HG03159 (cell line): Measurements from ENCODE around the gene IGF2R.

Experiments
- ATAC-seq: cut with Tn5 transposase; IDR thresholded peaks from one replicate; pipeline ENCODE4 v1.9.1; 2021; ENCODE audit warnings: mild to moderate bottlenecking, moderate library complexity; ENCODE audit not compliant: unreplicated experiment

IGF2R gene

DNA sequence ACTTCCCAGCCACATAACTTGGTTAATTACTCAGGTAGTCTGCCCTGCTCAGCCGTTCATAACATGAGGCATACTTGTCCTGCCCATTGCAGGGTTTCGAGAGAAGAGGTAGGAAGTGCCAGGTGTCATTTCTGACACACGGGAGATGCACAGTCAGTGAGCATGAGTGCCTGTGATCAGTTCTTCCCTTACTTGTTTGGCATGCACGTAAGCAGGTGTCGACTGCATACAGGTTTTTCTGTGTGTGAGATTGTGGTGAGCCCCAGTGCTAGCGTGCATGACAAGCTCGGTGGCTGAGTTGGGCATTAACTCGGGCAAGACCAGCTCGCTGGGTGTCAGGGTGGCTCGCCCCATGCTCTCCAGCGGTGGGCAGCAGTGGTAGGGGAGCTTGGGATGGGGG lies 101.5 kb downstream of the IGF2R start:
- peak; percentile 36 for ATAC-seq

DNA sequence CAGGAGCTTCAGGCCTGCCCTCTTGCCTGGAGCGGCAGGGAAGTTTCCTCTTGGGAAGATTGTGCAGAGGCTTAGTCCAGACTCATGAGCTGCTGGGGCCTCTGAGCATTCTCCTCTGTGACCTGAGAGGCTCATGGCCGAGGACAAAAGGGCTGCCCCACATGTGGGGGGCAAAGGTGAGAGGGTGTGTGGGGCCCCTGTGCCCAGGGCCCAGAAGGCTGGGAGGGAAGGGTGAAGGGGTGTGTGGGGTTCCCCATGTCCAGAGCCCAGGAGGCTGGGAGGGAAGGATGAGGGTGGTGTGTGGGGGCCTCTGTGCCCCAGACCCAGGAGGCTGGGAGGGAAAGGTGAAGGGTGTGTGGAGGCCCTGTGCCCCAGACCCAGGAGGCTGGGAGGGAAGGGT lies 101.9 kb downstream of the IGF2R start:
- ATAC-seq, result no peak

DNA sequence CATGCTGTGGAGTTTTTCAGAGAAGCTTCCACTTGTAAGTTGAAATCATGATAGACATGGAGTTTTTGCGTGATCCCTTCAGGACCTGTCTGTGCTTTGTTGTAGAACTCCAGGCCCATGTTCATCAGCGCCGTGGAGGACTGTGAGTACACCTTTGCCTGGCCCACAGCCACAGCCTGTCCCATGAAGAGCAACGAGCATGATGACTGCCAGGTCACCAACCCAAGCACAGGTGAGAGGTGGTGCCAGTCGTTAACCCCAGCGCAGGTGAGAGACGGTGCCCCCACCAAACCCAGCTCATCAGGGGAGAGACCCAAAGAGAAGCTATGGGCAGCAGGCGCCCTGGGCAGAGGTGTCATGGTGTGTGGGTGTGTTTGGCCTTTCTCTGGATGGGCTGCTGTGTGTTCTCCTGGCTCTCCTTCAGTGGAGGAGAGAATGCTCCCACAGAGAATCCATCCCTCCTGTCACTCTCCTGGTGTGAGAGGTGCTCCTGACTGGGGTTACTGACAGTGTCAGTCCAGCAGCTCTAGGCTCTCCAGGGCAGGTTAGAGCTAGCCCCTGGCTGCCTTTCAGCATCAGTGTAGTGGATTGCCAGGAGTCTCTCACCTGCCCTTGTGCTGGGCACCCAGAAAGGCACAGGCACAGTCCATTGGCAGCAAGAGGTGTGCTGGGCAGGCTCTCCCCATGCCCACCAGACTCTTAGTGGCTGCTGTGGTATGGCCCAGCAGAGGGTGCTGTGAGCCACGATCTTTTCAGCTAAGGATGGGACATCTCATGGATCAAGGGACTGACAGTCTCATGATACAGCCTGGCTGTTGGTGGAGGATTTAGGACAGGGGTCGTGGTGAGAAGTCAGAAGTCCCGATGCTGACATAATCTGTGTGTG lies 103.2 kb downstream of the IGF2R start:
- no peak for ATAC-seq

DNA sequence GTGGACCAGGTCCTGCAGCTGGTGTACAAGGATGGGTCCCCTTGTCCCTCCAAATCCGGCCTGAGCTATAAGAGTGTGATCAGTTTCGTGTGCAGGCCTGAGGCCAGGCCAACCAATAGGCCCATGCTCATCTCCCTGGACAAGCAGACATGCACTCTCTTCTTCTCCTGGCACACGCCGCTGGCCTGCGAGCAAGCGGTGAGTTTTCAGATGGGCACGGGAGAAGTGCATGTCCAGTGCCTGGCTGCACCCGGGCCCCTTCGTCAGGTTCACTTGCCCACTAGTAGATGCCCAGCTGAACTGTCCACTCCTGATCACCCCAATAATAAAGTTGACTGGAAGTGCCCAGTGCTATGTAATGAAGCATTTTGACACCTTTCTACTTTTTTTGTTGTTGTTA lies 104.4 kb downstream of the IGF2R start:
- ATAC-seq, result no peak

DNA sequence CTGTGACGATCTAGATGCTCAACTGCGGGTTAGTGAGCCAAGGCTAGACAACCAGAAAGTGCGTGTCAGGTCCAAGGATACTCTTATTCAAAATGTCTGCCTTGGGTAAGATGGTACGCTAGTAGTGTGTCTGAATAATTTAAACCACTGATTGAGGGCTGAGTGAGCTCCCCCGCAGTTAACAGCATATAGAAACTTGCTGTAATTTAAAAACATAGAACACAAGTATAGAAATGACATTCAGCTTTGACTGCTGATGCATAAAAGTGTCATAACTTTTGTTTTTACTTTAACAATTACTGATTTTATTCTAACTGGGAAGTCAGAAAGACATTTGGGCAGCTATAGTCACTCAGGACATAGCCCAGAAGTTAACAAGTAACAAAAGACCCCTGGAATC lies 107.1 kb downstream of the IGF2R start:
- no peak for ATAC-seq

DNA sequence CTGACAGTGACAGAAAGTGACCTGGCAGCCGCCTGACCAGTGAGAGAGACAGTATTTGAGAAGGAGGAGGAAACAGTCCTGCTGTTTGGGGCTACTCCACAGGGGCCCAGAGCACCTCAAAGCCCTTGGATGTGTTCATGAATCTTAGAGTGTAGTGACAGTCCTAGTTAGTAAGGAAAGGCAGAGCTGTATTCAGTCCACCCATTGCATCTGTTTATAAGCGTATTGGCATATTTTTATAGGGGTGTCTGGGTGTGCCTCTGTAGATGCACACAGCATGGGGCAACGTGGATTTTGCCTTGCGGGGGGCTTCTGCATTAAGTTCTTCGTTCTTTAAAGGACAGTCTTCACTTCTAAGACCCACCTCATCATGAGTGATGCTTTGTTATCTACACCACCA lies 108.1 kb downstream of the IGF2R start:
- ATAC-seq, result no peak

DNA sequence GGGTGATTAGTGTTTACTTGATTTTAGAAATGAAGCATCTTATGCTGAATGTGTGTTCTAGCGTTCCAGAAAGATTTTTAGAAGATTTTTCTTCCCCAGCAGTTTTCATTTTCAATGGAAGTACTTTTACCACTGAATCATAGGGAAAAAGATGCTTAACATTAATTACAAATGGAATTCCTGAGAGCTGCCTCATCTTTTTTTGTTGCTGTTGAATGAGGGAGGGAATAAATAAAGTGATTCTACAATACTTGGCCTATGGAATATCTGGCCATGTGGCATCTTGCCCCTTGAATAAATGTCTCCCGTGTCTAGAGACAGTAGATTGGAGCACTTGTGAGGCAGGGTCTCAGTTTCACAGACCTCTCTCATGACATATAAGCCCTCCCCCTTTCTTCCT lies 108.6 kb downstream of the IGF2R start:
- no peak for ATAC-seq

DNA sequence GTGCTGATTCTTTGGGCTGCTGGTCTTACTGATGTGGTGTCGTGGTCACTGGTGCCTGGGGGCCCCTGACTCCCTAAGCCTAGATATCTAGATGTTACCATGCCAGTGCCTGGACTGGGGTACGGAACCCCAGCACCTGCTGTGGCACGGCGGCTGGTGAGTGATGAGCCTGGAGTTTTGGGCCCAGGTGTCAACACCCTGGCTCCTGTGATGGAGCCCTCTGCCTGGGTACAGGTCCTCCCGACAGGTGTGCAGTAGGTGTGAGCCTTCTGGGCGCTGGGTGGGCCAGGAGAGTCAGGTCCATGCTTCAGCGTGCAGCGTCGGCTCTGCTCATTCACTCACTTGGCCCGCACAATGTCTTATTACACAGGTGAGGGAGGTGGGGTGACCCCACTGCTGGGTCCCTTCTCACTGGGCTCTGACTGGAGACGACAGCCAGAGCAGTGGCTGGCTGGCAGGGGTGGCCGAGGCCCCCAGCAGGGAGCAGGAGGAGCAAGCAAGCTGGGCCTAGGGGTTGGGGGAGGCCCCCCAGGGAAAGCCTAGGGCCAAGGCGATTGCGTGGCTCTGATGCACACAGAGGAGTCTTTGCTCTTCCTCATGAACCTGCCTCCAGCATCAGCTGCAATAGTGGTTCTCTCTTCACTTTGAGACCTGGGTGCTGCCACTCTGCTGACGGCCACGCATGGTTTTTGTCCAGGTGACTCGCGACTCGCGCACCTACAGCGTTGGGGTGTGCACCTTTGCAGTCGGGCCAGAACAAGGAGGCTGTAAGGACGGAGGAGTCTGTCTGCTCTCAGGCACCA lies 110.2 kb downstream of the IGF2R start:
- no peak for ATAC-seq

DNA sequence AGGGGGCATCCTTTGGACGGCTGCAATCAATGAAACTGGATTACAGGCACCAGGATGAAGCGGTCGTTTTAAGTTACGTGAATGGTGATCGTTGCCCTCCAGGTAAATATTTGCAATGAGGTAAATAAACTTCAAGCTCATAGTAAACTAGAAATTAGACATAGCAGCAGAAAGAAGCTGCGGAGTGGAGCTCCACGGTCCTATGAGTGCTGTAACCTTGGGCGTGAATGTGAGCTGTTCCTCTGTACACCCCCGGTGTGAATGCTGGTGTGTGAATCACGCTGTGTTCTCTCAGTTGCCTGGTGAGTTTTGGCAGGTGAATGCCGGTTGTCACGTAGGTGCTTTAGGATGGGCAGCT lies 110.8 kb downstream of the IGF2R start:
- ATAC-seq, result no peak

DNA sequence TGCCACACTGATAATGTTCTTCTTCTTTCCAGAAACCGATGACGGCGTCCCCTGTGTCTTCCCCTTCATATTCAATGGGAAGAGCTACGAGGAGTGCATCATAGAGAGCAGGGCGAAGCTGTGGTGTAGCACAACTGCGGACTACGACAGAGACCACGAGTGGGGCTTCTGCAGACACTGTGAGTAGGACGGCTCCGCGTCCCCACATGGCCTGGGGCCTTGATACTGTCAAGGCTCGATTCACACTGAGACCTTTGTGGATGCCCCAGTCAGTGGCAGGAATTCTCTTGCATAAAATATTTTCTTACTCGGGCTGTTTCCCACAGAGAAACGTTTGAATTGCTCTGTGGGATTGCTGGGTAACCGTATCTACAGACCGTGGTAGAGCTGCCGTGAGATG lies 111.2 kb downstream of the IGF2R start:
- ATAC-seq, result no peak

DNA sequence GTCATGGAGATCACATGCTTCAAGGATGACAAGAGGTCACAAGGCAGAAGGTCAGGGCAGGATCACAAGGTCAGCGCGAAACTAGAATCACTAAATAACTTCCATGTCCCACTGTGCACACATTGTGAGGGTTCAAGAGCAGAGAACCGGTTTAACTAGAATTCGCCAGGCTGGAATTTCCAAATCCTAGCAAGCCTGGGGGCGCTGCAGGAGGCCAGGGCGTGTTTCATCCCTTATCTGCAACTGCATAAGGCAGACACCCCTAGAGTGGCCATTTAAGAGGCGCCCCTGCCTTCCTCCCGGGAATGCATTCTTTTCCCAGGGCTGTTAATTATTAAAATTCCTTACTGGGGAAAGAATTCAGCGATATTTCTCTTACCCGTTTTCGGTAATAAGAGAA lies 112.5 kb downstream of the IGF2R start:
- no peak for ATAC-seq

DNA sequence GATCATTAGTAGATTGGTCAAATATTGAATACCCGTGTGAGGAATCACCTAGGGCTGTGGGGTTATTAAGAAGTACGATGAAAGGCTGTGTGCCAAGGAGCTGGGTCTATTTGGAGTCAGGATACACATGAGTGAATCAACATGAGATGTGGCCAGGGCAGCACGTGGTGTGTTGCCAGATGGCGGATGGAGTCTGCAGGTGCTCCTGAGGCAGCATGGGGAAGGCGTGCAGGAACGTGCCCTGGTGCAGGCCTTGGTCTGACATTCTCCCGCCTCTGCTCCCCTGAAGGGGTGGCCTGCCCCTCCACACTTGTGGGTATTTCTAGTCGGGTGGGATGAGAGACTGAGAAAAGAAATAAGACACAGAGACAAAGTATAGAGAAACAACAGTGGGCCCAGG lies 113.7 kb downstream of the IGF2R start:
- ATAC-seq, result no peak

DNA sequence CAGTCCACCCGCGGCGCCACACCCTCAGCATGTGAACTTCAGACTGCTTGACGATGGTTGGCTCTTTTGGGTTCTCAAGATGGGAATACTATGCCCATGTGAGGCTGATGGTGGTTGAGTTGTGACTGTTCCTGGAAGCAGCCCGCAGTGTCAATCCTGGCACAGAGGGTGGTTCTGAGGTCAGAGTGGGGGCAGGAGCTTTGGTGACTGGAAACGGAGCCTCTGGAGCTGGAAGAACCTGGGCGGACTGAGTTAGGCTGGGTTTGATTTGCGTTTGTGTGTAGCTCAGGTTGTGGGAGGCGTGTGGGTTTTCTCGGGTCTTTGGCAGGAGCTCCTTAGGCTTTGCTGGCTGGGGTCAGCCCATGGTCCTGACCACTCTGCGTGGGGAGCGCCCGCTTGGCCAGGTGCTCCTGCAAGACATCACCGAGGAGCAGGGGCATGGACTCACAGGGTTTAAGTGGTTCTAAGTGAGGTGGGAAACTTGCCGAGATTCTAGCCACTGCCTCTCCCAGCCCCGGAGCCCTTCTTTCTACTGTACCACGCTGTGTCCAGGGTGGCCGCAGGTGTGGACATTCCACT lies 115.4 kb downstream of the IGF2R start:
- no peak for ATAC-seq

DNA sequence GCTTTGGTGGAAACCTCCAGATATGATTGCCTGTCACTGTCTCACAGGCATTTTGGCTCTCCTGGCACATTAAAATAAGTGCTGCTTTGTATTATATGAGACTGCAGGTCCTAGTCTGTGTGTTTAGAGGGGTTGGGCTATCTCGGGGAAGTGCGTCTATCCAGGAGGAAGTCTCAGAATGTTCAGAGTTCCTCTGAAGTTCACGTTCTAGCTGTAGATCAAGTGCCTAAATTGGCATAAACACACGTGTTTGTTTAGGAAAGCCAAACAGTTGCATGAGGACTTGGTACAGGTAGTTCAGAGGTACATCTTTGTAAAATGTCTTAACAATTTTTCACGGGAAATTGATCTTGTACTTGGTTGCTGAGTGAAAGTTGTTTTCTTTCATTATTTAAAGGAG lies 116.3 kb downstream of the IGF2R start:
- no peak for ATAC-seq

DNA sequence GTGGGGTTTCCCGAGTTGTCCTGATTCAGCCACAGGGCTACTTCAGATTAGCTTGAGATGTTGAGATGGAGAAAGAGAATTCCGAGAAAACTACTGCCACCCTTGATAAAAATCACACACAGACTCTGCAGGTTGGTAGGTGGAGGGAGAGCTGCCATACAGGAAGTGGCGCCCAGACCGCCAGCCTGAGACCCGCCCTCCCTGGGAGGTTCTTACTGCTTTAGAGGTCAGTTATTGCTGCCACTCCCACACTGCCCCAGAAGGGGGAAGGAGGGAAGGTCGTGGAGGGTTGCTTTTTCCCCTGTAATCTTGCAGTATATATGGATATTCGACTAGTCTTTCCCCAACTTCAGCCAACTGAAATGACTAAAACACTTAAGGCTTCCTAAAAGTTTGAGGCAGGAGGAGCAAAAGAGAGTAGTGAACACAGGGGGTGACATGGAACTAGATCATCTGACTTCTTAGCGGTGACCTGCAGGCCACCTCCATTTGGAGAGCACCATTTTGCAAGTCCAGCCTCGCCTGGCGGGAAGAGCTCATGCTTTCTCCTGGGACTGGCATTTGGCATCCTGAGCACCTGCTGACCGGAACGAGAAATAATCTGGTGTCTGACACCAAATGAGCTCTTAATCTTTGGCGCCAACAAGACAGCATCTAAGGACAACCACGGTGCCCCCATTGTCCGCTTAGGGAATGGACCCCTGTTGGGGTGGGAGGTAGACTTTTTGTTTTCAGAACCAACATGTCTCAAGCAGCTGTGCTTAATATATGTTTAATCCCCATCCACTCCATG lies 117.0 kb downstream of the IGF2R start:
- no peak for ATAC-seq

DNA sequence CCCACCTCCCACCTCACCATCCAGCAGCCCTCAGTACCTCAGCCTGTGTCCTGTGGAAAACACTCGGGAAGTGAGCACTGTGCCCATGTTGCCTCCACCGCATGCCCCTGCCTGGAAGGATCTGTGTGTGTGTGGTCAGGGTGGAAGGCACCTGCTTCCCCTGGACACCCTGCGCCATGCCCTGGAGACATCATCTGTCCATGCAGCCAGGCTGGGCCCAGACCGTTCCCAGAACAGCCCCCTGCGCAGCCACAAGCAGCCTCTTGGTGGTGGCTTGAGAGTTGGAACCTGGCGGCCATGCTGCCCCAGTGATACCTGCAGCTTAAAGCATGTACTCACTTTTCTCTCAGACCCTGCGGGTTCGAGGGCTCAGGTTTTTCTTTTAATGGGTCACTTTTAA lies 117.9 kb downstream of the IGF2R start:
- ATAC-seq, result no peak

DNA sequence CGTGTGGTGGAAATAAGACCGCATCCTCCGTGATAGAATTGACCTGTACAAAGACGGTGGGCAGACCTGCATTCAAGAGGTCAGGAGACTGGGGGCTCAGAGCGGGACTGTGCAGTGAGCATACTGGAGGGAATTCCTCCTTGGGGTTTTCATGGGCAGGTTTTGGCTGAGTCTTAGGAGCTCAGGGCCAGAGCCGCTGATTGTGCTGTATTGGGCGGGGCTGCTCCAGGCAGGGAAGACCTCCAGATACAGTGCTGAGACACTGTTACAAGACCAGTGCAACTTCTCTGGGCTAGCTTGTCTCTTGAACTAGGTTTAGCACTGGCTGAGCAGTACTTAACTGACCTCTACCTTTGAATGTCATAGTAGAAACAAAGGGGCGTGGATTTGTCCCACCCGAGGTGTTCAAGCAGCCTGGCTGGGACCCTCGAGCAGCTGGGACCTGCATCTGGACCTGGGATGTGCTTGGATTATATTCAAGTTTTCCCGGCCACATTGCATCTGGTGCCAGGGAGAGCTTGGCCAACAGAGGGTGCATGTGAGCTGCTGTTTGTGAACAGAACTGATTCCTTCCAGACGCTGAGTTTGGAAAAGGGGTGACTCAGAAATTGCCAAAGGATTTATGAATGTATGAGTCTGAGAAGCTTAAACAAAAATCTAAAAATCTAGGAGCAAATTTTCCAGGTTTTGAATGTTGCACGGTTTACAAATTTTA lies 119.3 kb downstream of the IGF2R start:
- no peak for ATAC-seq

DNA sequence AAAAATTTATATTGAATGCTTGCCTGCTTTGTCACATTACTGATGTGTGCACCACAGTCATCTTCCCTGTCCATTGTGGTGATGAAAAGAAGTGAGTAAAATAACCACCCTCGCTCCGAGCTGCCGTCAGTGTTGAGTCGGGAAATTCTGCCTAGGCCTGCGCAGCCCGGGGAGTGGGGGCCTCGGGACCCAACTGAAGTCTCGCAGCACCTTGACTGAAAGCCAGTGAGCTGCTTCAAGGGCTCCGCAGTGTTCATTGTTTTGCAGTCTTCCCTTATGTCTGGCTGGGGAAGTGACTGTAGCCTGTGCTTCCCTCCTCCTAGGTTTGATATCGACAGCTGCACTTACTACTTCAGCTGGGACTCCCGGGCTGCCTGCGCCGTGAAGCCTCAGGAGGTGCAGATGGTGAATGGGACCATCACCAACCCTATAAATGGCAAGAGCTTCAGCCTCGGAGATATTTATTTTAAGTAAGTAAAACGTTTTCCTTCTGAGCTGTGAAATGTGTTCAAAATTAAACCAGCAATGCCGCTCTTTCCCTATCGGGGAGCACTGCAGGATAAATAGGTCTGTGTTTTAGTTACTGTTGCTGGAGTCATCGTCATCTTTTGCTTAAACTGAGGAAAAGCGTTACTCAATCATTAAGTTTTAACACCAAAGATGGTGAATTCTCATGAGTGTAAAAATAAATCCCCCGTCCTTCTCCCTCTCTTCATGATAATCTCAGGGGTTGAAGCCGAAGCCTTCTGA lies 120.1 kb downstream of the IGF2R start:
- no peak for ATAC-seq

DNA sequence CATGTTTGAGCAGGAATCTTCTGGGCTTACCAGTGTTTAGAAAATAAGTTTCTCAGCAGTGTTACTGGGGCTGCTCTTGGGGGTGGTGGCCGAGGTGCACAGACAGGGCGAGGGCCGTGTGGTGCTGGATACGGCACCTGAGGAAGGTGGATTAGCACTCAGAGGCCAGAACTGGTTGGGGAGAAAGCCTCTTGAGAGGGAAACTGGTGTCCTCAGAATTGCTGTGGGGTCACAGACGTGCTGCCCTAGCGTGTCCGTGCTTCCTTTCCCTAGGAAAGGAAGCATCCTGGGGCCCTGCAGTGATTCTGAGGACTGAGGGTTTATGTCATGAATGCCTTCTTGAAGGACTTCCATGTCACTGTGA lies 120.6 kb downstream of the IGF2R start:
- ATAC-seq, result no peak
